Heart right ventricle (tissue), 16 donors: Measurements from ENCODE around the gene LTB4R. TPM values are rescaled to one million over a fixed set of nuclear protein-coding genes. Genes with fewer than 3 reads are reported as not detected.

Source experiments
- ATAC-seq, 8 donors: fragments of 200-7000 bp; cut with Tn5 transposase; one replicate each; pipeline ENCODE4 v1.9.1; 2020; ENCODE audit warnings: mild to moderate bottlenecking in 8 of 8, moderate library complexity in 8 of 8, moderate number of reproducible peaks in 1 of 8
- DNase-seq, 2 donors: peaks; one replicate each; pipeline ENCODE4 v3.0.0-alpha.2; 2020
- H3K27ac ChIP-seq, 10 donors: fragments of 200-600 bp; sonication (generic) in 2 of 10; one replicate each; pipeline versions ENCODE4 v1.5.0 to v1.8.0; 2020 to 2022; ENCODE audit warnings: mild to moderate bottlenecking in 3 of 10
- H3K27me3 ChIP-seq, 7 donors: fragments of 200-600 bp; one replicate each; pipeline ENCODE4 v1.8.0; 2021 to 2022; ENCODE audit warnings: mild to moderate bottlenecking in 2 of 7
- H3K36me3 ChIP-seq, 9 donors: fragments of 200-600 bp; sonication (generic) in 1 of 9; one replicate each; pipeline versions ENCODE4 v1.5.0 to v1.8.0; 2020 to 2022; ENCODE audit warnings: mild to moderate bottlenecking in 2 of 9
- H3K4me1 ChIP-seq, 9 donors: fragments of 200-600 bp; sonication (generic) in 1 of 9; one replicate each; pipeline versions ENCODE4 v1.5.0 to v1.8.0; 2020 to 2022; ENCODE audit warnings: mild to moderate bottlenecking in 4 of 9
- H3K4me3 ChIP-seq, 10 donors: fragments of 200-600 bp; sonication (generic) in 2 of 10; one replicate each; pipeline versions ENCODE4 v1.5.0 to v1.8.0; 2020 to 2022; ENCODE audit warnings: mild to moderate bottlenecking in 7 of 10, moderate library complexity in 2 of 10
- H3K9me3 ChIP-seq, 11 donors: fragments of 200-600 bp in 10 of 11; sonication (generic) in 2 of 11; one replicate each; pipeline versions ENCODE4 v1.5.0 to v1.8.0; 2013 to 2022; ENCODE audit warnings: mild to moderate bottlenecking in 2 of 11, control low read depth in 1 of 11, moderate library complexity in 1 of 11
- CTCF ChIP-seq, 9 donors: fragments of 200-600 bp; sonication (generic) in 2 of 9; IDR thresholded peaks; one replicate each; pipeline versions ENCODE4 v1.5.0 to v1.8.0; 2021 to 2022; ENCODE audit warnings: antibody characterized with exemption in 9 of 9, mild to moderate bottlenecking in 5 of 9, moderate library complexity in 1 of 9
- WGBS, 2 donors: extraction: QIAGEN DNeasy Blood & Tissue Kit; methylation state at CpG; one replicate each; pipeline ENCODE4 v1.1.7; 2013; ENCODE audit warnings: inconsistent platforms in 1 of 2; 5-methylcytosine and 5-hydroxymethylcytosine counted together
- intact Hi-C, 10 donors: fragments of 100-400 bp; cut with DNase I; formaldehyde crosslinking; loops; one replicate each; pipeline versions ENCODE4 v1.11.1 to v1.14.2; 2022
- polyA plus RNA-seq, 2 donors: library from polyadenylated mRNA; stranded (reverse); fragments of 200-250 nt; gene quantifications; one replicate each; pipeline ENCODE4 v1.2.3, GENCODE V29; 2013
- total RNA-seq, 10 donors: library from RNA; stranded (reverse); fragmentation: NEBNext Ultra II Directional in 3 of 10; extraction: Animal tissue kit (Norgen Biotek cat#: 25700) in 3 of 10; gene quantifications; one replicate each; pipeline versions ENCODE4 v1.2.1 to v1.2.4, GENCODE V29; 2021 to 2023
- donor health status: Arrhythmogenic right ventricular cardiomyopathy.
- donor health status: ischemic (EF 13 %, LVEDD 7.1; RV severe dilation, severe dysfunction).
- donor health status: healthy with polysubstance abuse.
- donor health status: DM: no; HTN: yes; CAD: no.
- donor health status: DM: no; HTN: no; CAD: no.
- donor health status: ischemic (EF 25% LVEDD 6.9; RV normal size, moderate dysfunction).
- donor health status: ischemic (EF 25% LVEDD 5.7; RV mildly dilated, moderate dysfunction).
- donor health status: healthy.
- donor health status: DM: yes; HTN: yes; CAD: no.
- donor health status: Ischemic cardiomyopathy.
- donor health status: ischemic (EF 35%, LVEDD 5.7; RV mildly dilated, moderate dysfunction).
- donor health status: nonischemic (EF 11% LVEDD 7.7; RV severe dilation, severe dysfunction).
- donor health status: DM: yes; HTN: yes; CAD: no.
- donor health status: PGD.
- donor health status: ischemic (EF 29% LVEDD 5.4; RV normal size, mild dysfunction).
- donor health status: nonischemic (EF 23%, LVEDD 6.1; RV moderate dilation, normal function).

LTB4R gene
- total and polyA plus RNA-seq, 12 donors, result 0.76 to 3.7 (median 2.0) TPM

DNA sequence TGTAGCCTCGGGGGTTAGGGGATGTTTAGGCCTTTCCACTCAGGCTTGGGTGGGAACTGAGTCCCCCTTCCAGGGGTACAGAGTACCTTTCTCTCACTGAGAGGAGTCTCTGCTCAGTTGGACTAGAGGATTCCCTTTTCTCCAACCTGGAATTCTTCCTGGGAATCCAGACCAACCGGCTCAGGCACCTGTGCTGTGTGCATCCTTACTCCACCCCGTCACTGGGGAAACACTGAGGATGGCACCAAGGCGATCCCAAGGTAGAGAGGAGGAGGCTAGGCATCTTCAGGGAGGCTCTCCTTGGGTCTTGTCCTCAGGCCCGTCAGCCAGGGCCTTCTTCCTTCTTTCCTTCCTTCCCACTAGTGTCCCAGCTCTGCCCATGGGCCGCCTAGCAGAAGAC lies 47.5 kb upstream of the LTB4R start:
- no peak for TF ChIP-seq CTCF (IDR thresholded peaks at IDR 0.05)
- H3K4me1 ChIP-seq, result no peaks in the 10 kb centered on the region
- DNase-seq (no peak), ATAC-seq (no peak)
- H3K9me3 ChIP-seq, result no peaks in the 10 kb centered on the region
- no peak overlapping the region for H3K4me3 ChIP-seq
- no peak overlapping the region for H3K27ac ChIP-seq
- intact Hi-C loops, result no loop called here
- H3K36me3 ChIP-seq, result peaks cover 0 to 39% (median 0%) of the 10 kb centered on the region in 9 donors
- H3K27me3 ChIP-seq, result no peaks in the 10 kb centered on the region
- WGBS, 2 donors, result 80 to 86% methylated on average over 6 of the region's 6 CpGs

DNA sequence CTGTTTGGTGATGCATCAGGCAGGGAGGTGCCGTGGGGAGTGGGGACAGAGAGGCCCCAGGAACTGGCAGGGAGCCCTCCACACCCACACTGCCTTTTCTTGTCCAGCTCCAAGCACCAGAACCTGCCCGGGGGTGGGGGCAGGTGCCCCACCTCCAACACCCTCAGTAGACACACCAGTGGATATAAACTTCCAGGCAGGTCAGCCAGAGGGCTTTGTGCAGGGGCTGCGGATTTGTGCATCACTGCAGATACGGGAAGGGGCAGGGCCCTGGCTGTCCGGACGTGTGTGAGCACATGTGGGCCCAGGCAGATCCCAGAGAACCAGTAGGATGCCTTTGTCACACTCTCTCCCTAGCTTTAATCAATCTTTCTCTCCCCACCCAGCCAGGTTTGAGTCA lies 47.0 kb upstream of the LTB4R start:
- H3K9me3 ChIP-seq, result no peaks in the 10 kb centered on the region
- H3K4me1 ChIP-seq, result no peaks in the 10 kb centered on the region
- H3K4me3 ChIP-seq, result no peak overlapping the region
- DNase-seq (no peak), ATAC-seq (no peak)
- intact Hi-C loops, result no loop called here
- 84 to 92% methylated on average over 6 of the region's 6 CpGs for WGBS, 2 donors
- no peak overlapping the region for H3K27ac ChIP-seq
- H3K36me3 ChIP-seq, result peaks cover 0 to 43% (median 0%) of the 10 kb centered on the region in 9 donors
- no peaks in the 10 kb centered on the region for H3K27me3 ChIP-seq
- TF ChIP-seq CTCF (IDR thresholded peaks at IDR 0.05), result no peak

GRCh38 chr14:24266344-24267244 lies 44.7 kb upstream of the LTB4R start:
- WGBS, 2 donors, result 90 to 93% methylated on average over 18 of the region's 18 CpGs
- DNase-seq, result no peak

GRCh38 chr14:24267516-24267915 lies 43.8 kb upstream of the LTB4R start:
- ATAC-seq, result no peak
- Histone ChIP-seq H3K36me3 (peaks cover 0 to 49% (median 0%) of the 10 kb centered on the region in 9 donors), H3K9me3 (no peaks in the 10 kb centered on the region), H3K4me1 (peaks cover 0 to 18% (median 10%) of the 10 kb centered on the region in 9 donors), H3K27me3 (no peaks in the 10 kb centered on the region), H3K27ac (no peak overlapping the region), H3K4me3 (no peak overlapping the region)
- DNase-seq, result no peak
- no peak for TF ChIP-seq CTCF (IDR thresholded peaks at IDR 0.05)
- 93 to 96% methylated on average over 9 of the region's 9 CpGs for WGBS, 2 donors
- intact Hi-C loops, result no loop called here

More at GRCh38 chr14:24266344-24267244, 44.7 kb upstream of the LTB4R start:
- Histone ChIP-seq H3K4me3 (no peak overlapping the region), H3K4me1 (peaks cover 0 to 8% (median 5%) of the 10 kb centered on the region in 9 donors), H3K9me3 (no peaks in the 10 kb centered on the region), H3K27me3 (no peaks in the 10 kb centered on the region), H3K27ac (no peak overlapping the region), H3K36me3 (peaks cover 0 to 49% (median 0%) of the 10 kb centered on the region in 9 donors)
- no peak for TF ChIP-seq CTCF (IDR thresholded peaks at IDR 0.05)
- no peak for ATAC-seq
- intact Hi-C loops, result no loop called here
